AG04450 (cell line): ENCODE results near the gene SHF. TPM values are rescaled to one million over a fixed set of nuclear protein-coding genes. Genes with fewer than 3 reads are reported as not detected.

ENCODE experiments used
- CTCF ChIA-PET: fragments of 300-600, 350-600 bp; formaldehyde crosslinking; extraction: SDS; loops from one replicate; lab custom pipeline; 2022; ENCODE audit warnings: antibody characterized with exemption, inconsistent platforms; lab: Charles Lee
- POLR2A ChIA-PET: fragments of 350-600 bp; formaldehyde crosslinking; extraction: SDS; loops from one replicate; lab custom pipeline; 2021; ENCODE audit warnings: antibody characterized with exemption, inconsistent platforms; lab: Yijun Ruan, JAX
- DNase-seq: peaks from one replicate; pipeline ENCODE4 v3.0.0-alpha.2; 2011; ENCODE audit warnings: low read depth, low spot score
- H3K27ac ChIP-seq: one replicate; pipeline ENCODE4 v1.5.1; 2012; ENCODE audit warnings: low read depth, low read length, control low read depth
- H3K27me3 ChIP-seq: one replicate; pipeline ENCODE4 v1.6.0; 2012; ENCODE audit warnings: low read length; ENCODE audit not compliant: control insufficient read depth, insufficient read depth
- H3K4me3 ChIP-seq: 2 replicates; pipeline ENCODE4 v1.5.1; 2011; ENCODE audit warnings: mild to moderate bottlenecking, low read depth, low read length, control low read depth
- H3K9me3 ChIP-seq: 2 replicates; pipeline ENCODE4 v1.5.1; 2012; ENCODE audit warnings: low read length; ENCODE audit not compliant: control insufficient read depth, insufficient read depth
- CTCF ChIP-seq: IDR thresholded peaks from 2 replicates; pipeline ENCODE4 v1.5.1; 2011; ENCODE audit warnings: low read depth, low read length, control low read depth, inconsistent platforms
- polyA plus RNA-seq: library from polyadenylated mRNA; depleted of rRNA; stranded (reverse); fragments of >200 nt; gene quantifications from 2 replicates; pipeline ENCODE4 v1.2.3, GENCODE V29; 2011

The SHF gene
- polyA plus RNA-seq, 1 experiment, result 4.1 TPM

- CTCF ChIA-PET, result interaction anchor here (1.7 to 2.8 kb wide), 2 partner anchors 15 to 29 kb away, joined by 7 to 22 read pairs; no protein-coding TSS in a partner anchor
- no peak for DNase-seq
- POLR2A ChIA-PET, result no interaction called here
- H3K27ac ChIP-seq, result no peak overlapping the region
- no peaks in the 10 kb centered on the region; the same call in 1 of the 2 replicates for H3K9me3 ChIP-seq
- H3K27me3 ChIP-seq, result peaks cover 16% of the 10 kb centered on the region
- H3K4me3 ChIP-seq, result no peak overlapping the region
- no peak for TF ChIP-seq CTCF
Measured at GRCh38 chr15:45147606-45148005, 40.2 kb downstream of the SHF start.

DNA sequence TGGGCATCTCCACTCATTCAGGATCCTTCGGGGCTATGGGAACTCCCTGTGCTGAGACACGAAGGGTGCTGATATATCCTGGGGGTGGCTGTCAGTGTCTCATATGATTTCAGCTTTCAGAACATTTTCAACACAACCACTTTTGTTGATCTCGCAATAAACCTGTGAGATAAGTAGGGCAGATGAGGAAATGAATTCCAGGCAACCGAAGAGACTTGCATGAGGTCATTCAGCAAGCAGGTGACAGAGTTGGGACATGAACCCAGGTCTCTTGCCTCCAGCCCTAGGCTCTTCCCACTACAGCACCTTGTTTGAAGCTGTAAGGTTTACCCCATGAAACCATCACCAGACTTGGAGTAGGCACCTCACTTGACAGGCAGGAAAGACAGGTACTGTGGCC is 41.4 kb downstream of the SHF start:
- H3K4me3 ChIP-seq, result no peak overlapping the region
- no peak for DNase-seq
- no peaks in the 10 kb centered on the region for H3K9me3 ChIP-seq
- CTCF ChIA-PET, result interaction anchor here (1.7 kb wide), 1 partner anchor 28 kb away, joined by 7 read pairs; no protein-coding TSS in a partner anchor
- POLR2A ChIA-PET, result no interaction called here
- no peak overlapping the region for H3K27ac ChIP-seq
- peaks cover 16% of the 10 kb centered on the region for H3K27me3 ChIP-seq
- no peak for TF ChIP-seq CTCF

GRCh38 chr15:45144775-45145174 is 43.0 kb downstream of the SHF start:
- no peak overlapping the region for H3K4me3 ChIP-seq
- TF ChIP-seq CTCF, result no peak
- CTCF ChIA-PET, result interaction anchor here (1.5 kb wide), 1 partner anchor 26 kb away, joined by 4 read pairs; no protein-coding TSS in a partner anchor
- no peak overlapping the region for H3K27ac ChIP-seq
- H3K27me3 ChIP-seq, result peaks cover 16% of the 10 kb centered on the region
- no peak for DNase-seq
- no peaks in the 10 kb centered on the region for H3K9me3 ChIP-seq
- POLR2A ChIA-PET, result no interaction called here

DNA sequence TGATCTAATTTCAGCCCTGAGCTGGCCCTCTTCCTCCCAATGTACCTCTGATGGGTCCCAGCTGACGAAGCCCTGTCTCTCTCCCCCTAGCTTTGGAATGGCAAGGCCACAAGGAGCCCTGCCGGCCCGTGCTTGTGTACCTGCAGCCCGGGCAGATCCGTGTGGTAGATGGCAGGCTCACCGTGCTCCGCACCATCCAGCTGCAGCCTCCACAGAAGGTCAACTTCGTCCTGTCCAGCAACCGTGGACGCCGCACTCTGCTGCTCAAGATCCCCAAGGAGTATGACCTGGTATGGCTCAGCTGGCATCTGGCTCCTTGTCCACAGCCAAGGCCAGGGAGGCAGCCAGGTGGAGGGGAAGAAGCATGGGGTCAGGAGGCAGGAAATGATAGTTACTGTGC is 43.8 kb downstream of the SHF start:
- POLR2A ChIA-PET, result no interaction called here
- no peak overlapping the region for H3K4me3 ChIP-seq
- TF ChIP-seq CTCF, result no peak
- DNase-seq, result no peak
- CTCF ChIA-PET, result interaction anchor here (1.5 to 1.8 kb wide), 2 partner anchors 17 to 26 kb away, joined by 4 to 7 read pairs; no protein-coding TSS in a partner anchor
- peaks cover 22% of the 10 kb centered on the region for H3K27me3 ChIP-seq
- no peaks in the 10 kb centered on the region; the same call in 1 of the 2 replicates for H3K9me3 ChIP-seq
- H3K27ac ChIP-seq, result no peak overlapping the region

GRCh38 chr15:45143056-45143455 is 44.7 kb downstream of the SHF start:
- no peak overlapping the region for H3K4me3 ChIP-seq
- CTCF ChIA-PET, result interaction anchor here (1.6 to 1.8 kb wide), 2 partner anchors 16 to 25 kb away, joined by 7 read pairs; no protein-coding TSS in a partner anchor
- no peak for TF ChIP-seq CTCF
- H3K27ac ChIP-seq, result no peak overlapping the region
- POLR2A ChIA-PET, result no interaction called here
- H3K27me3 ChIP-seq, result peaks cover 26% of the 10 kb centered on the region
- H3K9me3 ChIP-seq, result no peaks in the 10 kb centered on the region; the same call in 1 of the 2 replicates
- DNase-seq, result no peak
